Fibroblast of mammary gland (primary cell): ENCODE data around the gene TMEM106C.

Experiments used
- DNase-seq: peaks from one replicate; pipeline ENCODE4 v3.0.0-alpha.2; 2010; ENCODE audit warnings: low read depth
- H3K4me3 ChIP-seq: 2 replicates; pipeline ENCODE4 v1.5.1; 2011; ENCODE audit warnings: low read depth, mild to moderate bottlenecking, low read length, moderate library complexity; ENCODE audit not compliant: control insufficient read depth
- TF ChIP-seq, protein P1 (sequence below): conservative IDR thresholded peaks from 2 replicates; pipeline ENCODE4 v1.5.1; 2011; ENCODE audit warnings: low read depth, low read length, inconsistent platforms; ENCODE audit not compliant: control insufficient read depth, insufficient read depth

The TMEM106C gene

DNA sequence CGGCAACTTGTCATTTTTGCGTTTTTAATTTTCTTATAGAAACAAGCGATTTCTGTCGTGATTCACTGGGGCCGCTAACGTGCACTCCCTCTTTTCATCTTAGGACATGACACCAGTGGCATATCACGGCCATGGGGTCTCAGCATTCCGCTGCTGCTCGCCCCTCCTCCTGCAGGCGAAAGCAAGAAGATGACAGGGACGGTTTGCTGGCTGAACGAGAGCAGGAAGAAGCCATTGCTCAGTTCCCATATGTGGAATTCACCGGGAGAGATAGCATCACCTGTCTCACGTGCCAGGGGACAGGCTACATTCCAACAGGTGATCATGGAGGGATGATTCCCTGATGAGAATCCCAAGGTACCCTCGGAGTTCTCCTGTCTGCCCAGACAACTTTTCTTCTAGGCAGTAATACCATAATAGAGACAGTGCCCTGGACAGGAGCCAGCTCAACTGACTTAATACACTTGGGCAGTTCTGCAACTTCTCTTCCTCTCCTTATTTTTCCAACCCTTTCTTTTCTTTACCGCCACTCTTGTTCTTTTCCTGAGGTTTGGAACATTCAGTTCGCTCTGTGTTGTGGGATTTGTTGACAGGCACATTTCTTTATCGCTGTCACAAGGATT lies 821 bp downstream of the TMEM106C start:
- TF ChIP-seq, protein P1, sequence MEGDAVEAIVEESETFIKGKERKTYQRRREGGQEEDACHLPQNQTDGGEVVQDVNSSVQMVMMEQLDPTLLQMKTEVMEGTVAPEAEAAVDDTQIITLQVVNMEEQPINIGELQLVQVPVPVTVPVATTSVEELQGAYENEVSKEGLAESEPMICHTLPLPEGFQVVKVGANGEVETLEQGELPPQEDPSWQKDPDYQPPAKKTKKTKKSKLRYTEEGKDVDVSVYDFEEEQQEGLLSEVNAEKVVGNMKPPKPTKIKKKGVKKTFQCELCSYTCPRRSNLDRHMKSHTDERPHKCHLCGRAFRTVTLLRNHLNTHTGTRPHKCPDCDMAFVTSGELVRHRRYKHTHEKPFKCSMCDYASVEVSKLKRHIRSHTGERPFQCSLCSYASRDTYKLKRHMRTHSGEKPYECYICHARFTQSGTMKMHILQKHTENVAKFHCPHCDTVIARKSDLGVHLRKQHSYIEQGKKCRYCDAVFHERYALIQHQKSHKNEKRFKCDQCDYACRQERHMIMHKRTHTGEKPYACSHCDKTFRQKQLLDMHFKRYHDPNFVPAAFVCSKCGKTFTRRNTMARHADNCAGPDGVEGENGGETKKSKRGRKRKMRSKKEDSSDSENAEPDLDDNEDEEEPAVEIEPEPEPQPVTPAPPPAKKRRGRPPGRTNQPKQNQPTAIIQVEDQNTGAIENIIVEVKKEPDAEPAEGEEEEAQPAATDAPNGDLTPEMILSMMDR: no peak
- peak overlapping the region; percentile 88 for H3K4me3 ChIP-seq
- no peak for DNase-seq

DNA sequence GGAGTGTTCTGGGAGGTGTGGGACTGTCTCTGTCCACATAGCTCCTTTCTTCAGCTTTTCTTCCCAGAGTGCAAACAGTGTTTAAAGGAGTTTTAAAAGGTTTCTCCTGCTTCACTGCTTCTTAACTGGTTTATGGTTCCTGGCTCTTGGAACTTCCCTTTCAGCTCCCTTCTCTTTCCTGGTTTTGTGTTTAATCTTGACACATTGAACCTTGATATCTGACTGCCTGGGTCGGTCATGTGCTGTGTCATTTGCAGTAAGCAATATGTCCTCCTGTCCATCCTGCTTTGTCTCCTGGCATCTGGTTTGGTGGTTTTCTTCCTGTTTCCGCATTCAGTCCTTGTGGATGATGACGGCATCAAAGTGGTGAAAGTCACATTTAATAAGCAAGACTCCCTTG lies 2.2 kb downstream of the TMEM106C start:
- TF ChIP-seq, protein P1: no peak
- DNase-seq: no peak
- H3K4me3 ChIP-seq: no peak overlapping the region

DNA sequence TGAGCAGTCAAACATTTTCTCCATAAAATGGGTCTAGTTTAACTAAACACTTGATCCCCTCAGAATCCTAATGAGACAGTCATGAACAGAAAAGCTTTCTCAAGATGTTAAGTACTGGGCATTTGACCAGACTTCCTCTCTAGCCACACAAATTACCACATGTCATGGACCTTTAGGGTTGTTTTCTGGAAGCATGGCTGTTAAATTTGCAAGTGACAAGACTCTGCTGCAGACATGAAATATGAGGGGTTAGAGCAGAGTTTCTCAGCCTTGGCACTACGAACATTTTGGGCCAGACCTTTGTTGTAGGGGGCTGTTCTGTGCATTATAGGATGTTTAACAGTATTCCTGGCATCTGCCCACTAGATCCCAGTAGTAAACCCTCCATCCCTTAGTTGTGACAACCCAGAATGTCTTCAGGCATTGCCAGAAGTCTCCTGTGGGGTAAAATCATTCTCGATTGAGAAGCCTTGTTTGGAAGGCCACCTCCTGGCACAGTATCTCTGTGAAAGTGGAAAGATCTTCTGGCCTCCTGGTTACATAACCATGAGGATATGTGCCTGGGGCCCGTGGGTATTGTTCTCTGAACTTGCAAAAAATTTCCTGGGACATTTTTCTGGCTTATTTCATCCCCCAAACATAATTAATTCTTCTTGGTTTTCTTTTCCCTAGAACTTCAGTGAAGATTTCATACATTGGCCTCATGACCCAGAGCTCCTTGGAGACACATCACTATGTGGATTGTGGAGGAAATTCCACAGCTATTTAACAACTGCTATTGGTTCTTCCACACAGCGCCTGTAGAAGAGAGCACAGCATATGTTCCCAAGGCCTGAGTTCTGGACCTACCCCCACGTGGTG lies 4.3 kb downstream of the TMEM106C start:
- peak; percentile 68 for DNase-seq
- TF ChIP-seq, protein P1: no peak
- no peak overlapping the region for H3K4me3 ChIP-seq

DNA sequence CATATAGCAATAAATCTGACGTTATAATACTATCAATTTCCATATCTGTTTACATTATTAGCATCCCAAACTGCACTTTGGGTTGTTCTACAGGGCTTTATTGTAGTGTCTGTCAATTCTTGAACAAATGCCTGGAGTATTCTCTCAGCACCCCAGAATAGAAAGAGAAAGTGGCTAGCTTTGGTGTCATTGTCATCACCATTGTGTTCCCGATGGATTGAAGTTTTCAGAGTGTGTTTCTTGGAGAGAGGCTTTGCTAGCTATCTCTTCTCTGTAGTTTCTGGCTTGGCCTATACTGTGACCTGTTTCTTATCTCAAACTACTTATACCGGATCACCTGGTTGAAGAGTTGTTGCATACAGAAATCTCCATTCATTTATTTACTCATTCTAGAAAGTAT lies 6.4 kb downstream of the TMEM106C start:
- TF ChIP-seq, protein P1: no peak
- H3K4me3 ChIP-seq: no peak overlapping the region
- no peak for DNase-seq

DNA sequence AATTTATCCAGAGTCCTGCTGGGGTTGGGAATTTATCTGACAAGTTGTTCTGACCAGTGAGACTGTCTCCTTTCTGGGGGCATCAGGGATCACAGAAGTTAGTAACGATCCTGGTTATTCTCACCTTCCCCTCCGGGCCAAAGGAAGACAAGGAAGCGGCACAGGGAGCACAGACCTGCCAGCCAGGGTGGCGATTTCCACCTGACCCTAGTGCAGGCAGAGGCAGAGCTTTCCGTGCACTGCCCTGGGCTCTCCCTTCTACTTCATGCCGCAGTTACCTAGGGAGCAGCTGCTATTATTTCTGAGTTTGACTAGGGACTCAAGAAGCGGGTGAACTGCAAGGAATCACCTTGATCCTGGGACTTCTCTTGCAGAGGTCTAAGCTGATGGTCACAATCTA lies 7.4 kb downstream of the TMEM106C start:
- DNase-seq: no peak
- H3K4me3 ChIP-seq: no peak overlapping the region
- TF ChIP-seq, protein P1: no peak

DNA sequence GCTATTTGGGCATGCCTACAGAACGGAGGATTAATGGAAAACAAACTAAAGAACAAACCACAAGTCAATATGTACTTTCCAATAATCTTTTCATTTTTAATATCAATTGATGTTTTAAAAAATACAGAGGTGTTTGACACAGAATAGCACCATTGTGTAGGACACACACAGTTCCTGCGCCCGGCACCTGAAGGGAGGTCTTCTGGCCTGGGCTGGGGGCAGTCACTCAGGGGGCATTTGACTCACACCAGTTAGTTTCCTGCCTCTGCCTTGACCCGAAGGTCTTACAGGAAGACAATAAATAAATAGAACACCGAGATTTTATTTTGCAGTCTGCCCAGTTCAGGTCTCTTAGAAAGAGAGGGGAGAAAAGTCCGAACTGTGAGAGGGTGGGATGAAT lies 9.5 kb downstream of the TMEM106C start:
- TF ChIP-seq, protein P1: no peak
- DNase-seq: no peak
- H3K4me3 ChIP-seq: no peak overlapping the region
